A673 (cell line): ENCODE results near the gene MEGF11. TPM values are rescaled to one million over a fixed set of nuclear protein-coding genes. Genes with fewer than 3 reads are reported as not detected.

ENCODE experiments used
- BruUV-seq: library from RNA; stranded (reverse); fragments of 400-500 nt; replicated peaks from 2 replicates; lab custom pipeline; 2021; lab: Mats Ljungman, UMichigan
- CTCF ChIA-PET: fragments of 300-600 bp; sonication (Branson Sonifier 250); formaldehyde crosslinking; loops from one replicate; lab custom pipeline; 2022; ENCODE audit warnings: antibody characterized with exemption; lab: Charles Lee
- POLR2A ChIA-PET: fragments of 300-600 bp; sonication (Branson Sonifier 250); formaldehyde crosslinking; loops from one replicate; lab custom pipeline; 2022; ENCODE audit warnings: antibody characterized with exemption; ENCODE audit not compliant: low non-redundant PET; lab: Charles Lee
- DNase-seq: peaks from one replicate; pipeline ENCODE4 v3.0.0-alpha.2; 2015; ENCODE audit warnings: low spot score
- H3K27ac ChIP-seq: fragments of 200-600 bp; sonication (generic); 2 replicates; pipeline ENCODE4 v1.5.1; 2016; ENCODE audit warnings: mixed run types, low read depth, mild to moderate bottlenecking, mixed read lengths, antibody characterized with exemption, low read length; ENCODE audit not compliant: poor library complexity, severe bottlenecking
- H3K27me3 ChIP-seq: fragments of 200-600 bp; sonication (generic); replicated peaks from 2 replicates; pipeline ENCODE4 v1.6.1; 2017; ENCODE audit warnings: mixed run types, low read depth, mild to moderate bottlenecking, mixed read lengths, antibody characterized with exemption, low read length; ENCODE audit not compliant: insufficient read depth, poor library complexity
- H3K36me3 ChIP-seq: fragments of 200-600 bp; sonication (generic); 2 replicates; pipeline ENCODE4 v1.6.1; 2016; ENCODE audit warnings: mixed run types, mild to moderate bottlenecking, mixed read lengths, antibody characterized with exemption, low read length; ENCODE audit not compliant: insufficient read depth, poor library complexity, severe bottlenecking
- H3K4me1 ChIP-seq: fragments of 200-600 bp; sonication (generic); 2 replicates; pipeline ENCODE4 v1.6.1; 2017; ENCODE audit warnings: mixed run types, mild to moderate bottlenecking, mixed read lengths, antibody characterized with exemption, low read length; ENCODE audit not compliant: insufficient read depth, poor library complexity, severe bottlenecking
- H3K4me3 ChIP-seq: fragments of 200-600 bp; sonication (generic); 2 replicates; pipeline ENCODE4 v1.5.1; 2016; ENCODE audit warnings: low read depth, mixed run types, mild to moderate bottlenecking, mixed read lengths, low read length; ENCODE audit not compliant: poor library complexity, severe bottlenecking
- H3K9me3 ChIP-seq: fragments of 200-600 bp; sonication (generic); 2 replicates; pipeline ENCODE4 v1.6.1; 2016; ENCODE audit warnings: mixed run types, low read depth, mild to moderate bottlenecking, mixed read lengths, antibody characterized with exemption, low read length; ENCODE audit not compliant: poor library complexity, severe bottlenecking
- CTCF ChIP-seq: fragments of 300-800, 200-600 bp; sonication (generic); conservative IDR thresholded peaks from 2 replicates; pipeline ENCODE4 v1.5.1; 2017; ENCODE audit warnings: low read depth, mild to moderate bottlenecking, antibody characterized with exemption, low read length, moderate library complexity, mixed read lengths
- EZH2 ChIP-seq: fragments of 200-600 bp; sonication (generic); IDR thresholded peaks from 2 replicates; pipeline ENCODE4 v1.6.1; 2017; ENCODE audit warnings: borderline replicate concordance, low read depth, mild to moderate bottlenecking, mixed read lengths, antibody characterized with exemption, low read length; ENCODE audit not compliant: poor library complexity, severe bottlenecking
- intact Hi-C: fragments of 100-400 bp; cut with micrococcal nuclease; formaldehyde crosslinking; loops from one replicate; pipeline ENCODE4 v1.10.0; 2022; ENCODE audit not compliant: unreplicated experiment
- total RNA-seq: library from RNA; stranded (reverse); gene quantifications from 2 replicates; pipeline ENCODE4 v1.2.3, GENCODE V29; 2021

Gene MEGF11
- total RNA-seq, 1 experiment from 2014 or later: 0.43 TPM

DNA sequence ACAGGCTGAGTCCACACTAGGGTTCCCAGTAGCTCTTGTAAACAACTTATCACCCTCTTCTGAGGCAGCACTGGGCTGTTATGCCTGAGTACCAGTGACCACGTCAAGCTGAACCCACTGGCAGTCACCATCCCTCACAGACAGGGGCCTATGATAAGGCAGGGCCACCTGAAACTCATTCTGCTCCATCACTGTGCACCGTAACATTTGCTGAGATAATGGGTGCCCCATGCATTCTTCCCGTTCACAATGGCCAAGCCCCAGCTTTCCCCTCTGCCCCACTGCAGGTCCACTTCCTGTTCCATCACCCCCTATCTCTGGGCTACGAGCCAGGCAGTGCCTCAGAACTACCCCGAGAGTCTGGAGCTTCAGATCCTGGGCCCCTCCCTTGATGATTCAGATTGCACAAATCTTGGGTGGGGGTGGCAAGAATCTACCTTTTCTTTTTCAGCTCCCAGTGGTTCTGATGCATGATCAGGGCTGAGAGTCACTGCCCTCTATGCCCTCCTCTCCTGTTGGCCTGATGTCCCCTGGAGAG lies 226.2 kb downstream of the MEGF11 start:
- Histone ChIP-seq H3K36me3 (no peaks in the 10 kb centered on the region), H3K27ac (no peak overlapping the region), H3K27me3 (peaks cover 6% of the 10 kb centered on the region), H3K4me3 (no peak overlapping the region), H3K9me3 (peaks cover 2% of the 10 kb centered on the region), H3K4me1 (no peaks in the 10 kb centered on the region)
- TF ChIP-seq EZH2 (no peak), CTCF (no peak)
- ChIA-PET POLR2A (no interaction called here), CTCF (no interaction called here)
- intact Hi-C loops: no loop called here
- no peak for DNase-seq
- no TSS peak for BruUV-seq

DNA sequence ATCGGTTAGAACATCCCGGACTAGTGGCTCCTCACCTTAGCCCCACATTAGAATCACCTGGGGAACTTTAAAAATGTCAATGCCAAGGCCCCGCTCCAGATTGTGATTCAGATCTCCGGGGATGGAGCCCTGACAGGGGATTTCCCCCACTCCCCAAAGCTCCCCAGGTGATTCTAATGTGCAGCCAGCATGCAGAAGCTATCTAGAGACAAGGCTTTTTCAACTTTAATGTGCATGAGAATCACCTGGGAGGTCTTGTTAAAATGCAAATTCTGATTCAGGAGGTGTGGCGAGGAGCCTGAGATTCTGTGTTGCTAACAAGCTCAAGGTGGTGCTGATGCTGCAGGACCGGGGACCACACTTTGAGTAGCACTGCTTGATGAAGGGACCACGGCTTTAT lies 227.6 kb downstream of the MEGF11 start:
- CTCF ChIA-PET: no interaction called here

GRCh38 chr15:66025015-66025452 lies 228.5 kb downstream of the MEGF11 start:
- intact Hi-C loops: no loop called here
- peaks cover 6% of the 10 kb centered on the region for H3K27me3 ChIP-seq
- no TSS peak for BruUV-seq
- H3K27ac ChIP-seq: no peak overlapping the region
- H3K4me1 ChIP-seq: no peaks in the 10 kb centered on the region
- ChIA-PET CTCF (no interaction called here), POLR2A (no interaction called here)
- no peaks in the 10 kb centered on the region for H3K9me3 ChIP-seq
- no peak for DNase-seq
- TF ChIP-seq CTCF (no peak), EZH2 (no peak)
- no peak overlapping the region for H3K4me3 ChIP-seq
- no peaks in the 10 kb centered on the region for H3K36me3 ChIP-seq

More for the DNA sequence above, 227.6 kb downstream of the MEGF11 start:
- H3K36me3 ChIP-seq: no peaks in the 10 kb centered on the region
- BruUV-seq: no TSS peak
- DNase-seq: no peak
- H3K27ac ChIP-seq: no peak overlapping the region
- peaks cover 6% of the 10 kb centered on the region for H3K27me3 ChIP-seq
- no peak overlapping the region for H3K4me3 ChIP-seq
- no peaks in the 10 kb centered on the region for H3K4me1 ChIP-seq
- POLR2A ChIA-PET: no interaction called here
- TF ChIP-seq EZH2 (no peak), CTCF (no peak)
- intact Hi-C loops: no loop called here
- H3K9me3 ChIP-seq: no peaks in the 10 kb centered on the region
